Measurements from ENCODE around the gene FGF1.

FGF1 gene

GRCh38 chr5:142680605-142681259, 5.2 kb downstream of the FGF1 start:
- no peak for DNase-seq
- H3K4me3 ChIP-seq (ENCODE audit: low read depth, low read length): no peak overlapping the region
- no peaks in the 10 kb centered on the region for H3K27me3 ChIP-seq (ENCODE audit: insufficient read depth, low read depth, severe bottlenecking)
- TF ChIP-seq CTCF (IDR thresholded peaks at IDR 0.05; ENCODE audit: low read depth, low read length): no peak
- H3K9me3 ChIP-seq (ENCODE audit: severe bottlenecking): peaks cover 2% of the 10 kb centered on the region
- H3K27ac ChIP-seq: no peak overlapping the region
- H3K36me3 ChIP-seq: no peaks in the 10 kb centered on the region

- Histone ChIP-seq H3K9me3 (ENCODE audit: severe bottlenecking) (peaks cover 2% of the 10 kb centered on the region), H3K4me3 (ENCODE audit: low read depth, low read length) (no peak overlapping the region), H3K27me3 (ENCODE audit: insufficient read depth, low read depth, severe bottlenecking) (no peaks in the 10 kb centered on the region), H3K36me3 (no peaks in the 10 kb centered on the region), H3K27ac (no peak overlapping the region)
- TF ChIP-seq CTCF (IDR thresholded peaks at IDR 0.05; ENCODE audit: low read depth, low read length): no peak
- DNase-seq: no peak
Observed at GRCh38 chr5:142679744-142680143, 6.1 kb downstream of the FGF1 start.

- DNase-seq: no peak
- no peak overlapping the region for H3K4me3 ChIP-seq (ENCODE audit: low read depth, low read length)
- no peak for TF ChIP-seq CTCF (IDR thresholded peaks at IDR 0.05; ENCODE audit: low read depth, low read length)
- H3K27me3 ChIP-seq (ENCODE audit: insufficient read depth, low read depth, severe bottlenecking): no peaks in the 10 kb centered on the region
- H3K36me3 ChIP-seq: no peaks in the 10 kb centered on the region
- peaks cover 2% of the 10 kb centered on the region for H3K9me3 ChIP-seq (ENCODE audit: severe bottlenecking)
- no peak overlapping the region for H3K27ac ChIP-seq
Observed at GRCh38 chr5:142678529-142678928, 7.4 kb downstream of the FGF1 start.

- no peaks in the 10 kb centered on the region for H3K27me3 ChIP-seq (ENCODE audit: insufficient read depth, low read depth, severe bottlenecking)
- peak; percentile 18 for DNase-seq
- H3K36me3 ChIP-seq: no peaks in the 10 kb centered on the region
- H3K27ac ChIP-seq: no peak overlapping the region
- no peak for TF ChIP-seq CTCF (IDR thresholded peaks at IDR 0.05; ENCODE audit: low read depth, low read length)
- peaks cover 2% of the 10 kb centered on the region for H3K9me3 ChIP-seq (ENCODE audit: severe bottlenecking)
- H3K4me3 ChIP-seq (ENCODE audit: low read depth, low read length): no peak overlapping the region
Observed at GRCh38 chr5:142677198-142677597, 8.7 kb downstream of the FGF1 start.

- peaks cover 2% of the 10 kb centered on the region for H3K9me3 ChIP-seq (ENCODE audit: severe bottlenecking)
Observed at GRCh38 chr5:142676318-142676717, 9.6 kb downstream of the FGF1 start.

More at GRCh38 chr5:142676318-142676717, 9.6 kb downstream of the FGF1 start:
- no peak overlapping the region for H3K27ac ChIP-seq
- no peak overlapping the region for H3K4me3 ChIP-seq (ENCODE audit: low read depth, low read length)
- no peaks in the 10 kb centered on the region for H3K36me3 ChIP-seq
- TF ChIP-seq CTCF (IDR thresholded peaks at IDR 0.05; ENCODE audit: low read depth, low read length): no peak
- no peaks in the 10 kb centered on the region for H3K27me3 ChIP-seq (ENCODE audit: insufficient read depth, low read depth, severe bottlenecking)
- DNase-seq: no peak
